Astrocyte (in vitro differentiated cells and primary cell): ENCODE results near the gene CEACAM21.

Experiments used
- EZH2 ChIP-seq: IDR thresholded peaks from 2 replicates; pipeline ENCODE4 v1.6.1; 2012; ENCODE audit warnings: mild to moderate bottlenecking, low read length, inconsistent platforms; ENCODE audit not compliant: insufficient read depth
- TF ChIP-seq, protein P1 (sequence below): IDR thresholded peaks from 2 replicates; pipeline ENCODE4 v1.5.1; 2011; ENCODE audit warnings: low read depth, mild to moderate bottlenecking, inconsistent platforms, low read length, moderate library complexity; ENCODE audit not compliant: insufficient read depth

- TF ChIP-seq EZH2: no peak
- TF ChIP-seq, protein P1, sequence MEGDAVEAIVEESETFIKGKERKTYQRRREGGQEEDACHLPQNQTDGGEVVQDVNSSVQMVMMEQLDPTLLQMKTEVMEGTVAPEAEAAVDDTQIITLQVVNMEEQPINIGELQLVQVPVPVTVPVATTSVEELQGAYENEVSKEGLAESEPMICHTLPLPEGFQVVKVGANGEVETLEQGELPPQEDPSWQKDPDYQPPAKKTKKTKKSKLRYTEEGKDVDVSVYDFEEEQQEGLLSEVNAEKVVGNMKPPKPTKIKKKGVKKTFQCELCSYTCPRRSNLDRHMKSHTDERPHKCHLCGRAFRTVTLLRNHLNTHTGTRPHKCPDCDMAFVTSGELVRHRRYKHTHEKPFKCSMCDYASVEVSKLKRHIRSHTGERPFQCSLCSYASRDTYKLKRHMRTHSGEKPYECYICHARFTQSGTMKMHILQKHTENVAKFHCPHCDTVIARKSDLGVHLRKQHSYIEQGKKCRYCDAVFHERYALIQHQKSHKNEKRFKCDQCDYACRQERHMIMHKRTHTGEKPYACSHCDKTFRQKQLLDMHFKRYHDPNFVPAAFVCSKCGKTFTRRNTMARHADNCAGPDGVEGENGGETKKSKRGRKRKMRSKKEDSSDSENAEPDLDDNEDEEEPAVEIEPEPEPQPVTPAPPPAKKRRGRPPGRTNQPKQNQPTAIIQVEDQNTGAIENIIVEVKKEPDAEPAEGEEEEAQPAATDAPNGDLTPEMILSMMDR: no peak
Observed at GRCh38 chr19:41549884-41550283, 26.1 kb upstream of the CEACAM21 start.
